GM21786 (cell line): ENCODE measurements around the gene CERKL.

Experiments used
- ATAC-seq: cut with Tn5 transposase; IDR thresholded peaks from one replicate; pipeline ENCODE4 v1.9.1; 2021; ENCODE audit not compliant: unreplicated experiment

CERKL gene

DNA sequence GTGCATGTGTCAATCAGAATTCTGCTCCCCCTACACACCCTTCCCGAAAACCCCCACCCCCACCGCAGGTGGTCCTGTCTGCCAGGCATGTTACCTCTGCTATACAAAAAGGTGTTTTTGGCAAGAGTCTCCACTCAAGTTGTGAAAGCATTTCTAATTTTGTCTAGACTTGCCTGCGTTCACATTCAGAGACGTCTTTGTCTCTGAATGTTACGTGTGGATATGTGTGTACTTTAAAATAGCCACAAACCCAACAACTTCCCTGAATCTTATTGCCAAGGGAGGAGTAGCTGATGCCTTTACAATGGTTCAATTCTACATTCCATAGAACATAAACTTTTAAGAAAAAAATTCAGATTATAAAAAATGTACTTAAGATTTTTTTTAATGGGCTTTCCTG lies 133.1 kb downstream of the CERKL start:
- no peak for ATAC-seq

GRCh38 chr2:181520253-181520652 lies 136.7 kb downstream of the CERKL start:
- no peak for ATAC-seq

DNA sequence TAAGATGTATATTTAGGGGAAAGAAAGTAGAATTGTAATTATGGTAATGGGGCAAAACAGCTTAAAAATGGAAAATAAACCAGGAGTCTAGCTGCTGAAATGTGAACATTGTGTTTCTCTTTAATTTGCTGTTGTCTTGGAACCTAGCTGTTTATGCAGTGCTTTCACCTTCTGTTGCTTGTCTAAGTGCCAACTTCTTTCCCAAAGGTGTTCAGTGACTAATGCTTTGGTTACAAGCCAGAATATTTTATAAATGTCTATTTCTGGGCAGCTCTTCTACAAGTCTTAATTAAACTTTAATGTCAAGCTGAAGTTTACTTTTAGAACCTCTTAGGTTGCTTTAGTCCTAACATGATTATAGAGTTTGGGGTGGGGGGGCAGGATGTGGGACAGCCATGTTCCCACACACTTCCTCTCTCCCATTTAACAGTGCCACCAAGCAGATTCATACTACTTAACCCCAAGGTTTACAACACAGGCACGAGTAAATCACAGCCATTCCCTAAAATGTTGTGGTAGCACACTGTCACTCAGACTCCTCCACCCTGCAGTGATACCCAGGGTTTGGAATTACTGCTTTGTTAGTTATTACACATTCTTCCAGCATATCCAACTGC lies 139.1 kb downstream of the CERKL start:
- ATAC-seq, result no peak

GRCh38 chr2:181516992-181517391 lies 139.9 kb downstream of the CERKL start:
- no peak for ATAC-seq

DNA sequence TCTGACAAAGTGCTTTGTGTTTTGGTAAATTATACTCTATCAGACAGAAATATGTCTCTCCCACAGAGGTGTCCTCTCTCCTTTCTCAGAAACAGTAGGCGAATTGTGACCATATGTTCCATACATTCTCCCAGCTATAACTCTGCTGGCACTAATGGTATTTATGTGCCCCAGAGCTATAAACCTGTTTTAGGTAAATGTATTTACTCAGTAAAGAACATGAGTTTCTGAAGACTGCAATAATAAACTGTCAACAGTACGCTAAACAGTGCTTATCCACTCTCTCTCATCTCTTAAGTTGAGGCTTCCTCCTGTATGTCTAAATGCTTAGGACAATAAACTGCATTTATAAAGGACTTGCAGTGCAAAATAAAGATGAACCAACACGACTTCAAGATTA lies 141.2 kb downstream of the CERKL start:
- ATAC-seq, result no peak

- ATAC-seq, result no peak
These were observed 156.7 kb downstream of the CERKL start for GRCh38 chr2:181500201-181500600.

GRCh38 chr2:181499231-181499630 lies 157.7 kb downstream of the CERKL start:
- no peak for ATAC-seq
